ENCODE data around the gene DNAJC6. TPM values are rescaled to one million over a fixed set of nuclear protein-coding genes. Genes with fewer than 3 reads are reported as not detected.

The DNAJC6 gene
- polyA plus RNA-seq, 2 of the 4 experiments (the other 2 are of a cell fraction) = 3.0 to 5.0 TPM

Small RNAs within 50 kb of the gene (small RNA-seq; reads per million reads assigned to genes)
- 0 reads per million in 6 experiments for gene COX6CP13
- 0 to 0.43 (median 0.18) reads per million in 6 experiments for gene RNU2-15P

Other genes starting within 250 kb of the DNAJC6 start
- 25.9 and 32.6 TPM in 2 replicates for gene AK4, start 161.3 kb upstream of the DNAJC6 start, polyA plus RNA-seq (2011; rRNA removed)
- gene AK4, start 161.3 kb upstream of the DNAJC6 start, polyA plus RNA-seq (2017; fragmentation: RNase III; extraction: RNeasy Plus Mini Kit Qiagen cat#74134 plus additional on column Dnase treatment) = 10.6 to 11.3 TPM (median 10.9 TPM) in 3 replicates
- gene LEPR, start 111.1 kb downstream of the DNAJC6 start, polyA plus RNA-seq (2011; rRNA removed) = 6.5 and 6.7 TPM in 2 replicates
- gene LEPR, start 111.1 kb downstream of the DNAJC6 start, polyA plus RNA-seq (2017; fragmentation: RNase III; extraction: RNeasy Plus Mini Kit Qiagen cat#74134 plus additional on column Dnase treatment) = 2.8 to 3.3 TPM (median 3.1 TPM) in 3 replicates
- gene LEPROT, start 111.1 kb downstream of the DNAJC6 start, polyA plus RNA-seq (2011; rRNA removed) = 48.4 and 62.9 TPM in 2 replicates
- 49.5 to 57.6 TPM (median 51.2 TPM) in 3 replicates for gene LEPROT, start 111.1 kb downstream of the DNAJC6 start, polyA plus RNA-seq (2017; fragmentation: RNase III; extraction: RNeasy Plus Mini Kit Qiagen cat#74134 plus additional on column Dnase treatment)

Measured in A549 (cell line).